ENCODE measurements around the gene CNPY3.

CNPY3 gene

GRCh38 chr6:42960243-42961019 lies 31.2 kb downstream of the CNPY3 start, which contains the start of gene GNMT:
TSS of gene GNMT (plus strand) at chr6:42960754. CDS start at chr6:42960768, 14 bp downstream.
- DNase-seq (ENCODE audit: low read depth) = no peak

DNA sequence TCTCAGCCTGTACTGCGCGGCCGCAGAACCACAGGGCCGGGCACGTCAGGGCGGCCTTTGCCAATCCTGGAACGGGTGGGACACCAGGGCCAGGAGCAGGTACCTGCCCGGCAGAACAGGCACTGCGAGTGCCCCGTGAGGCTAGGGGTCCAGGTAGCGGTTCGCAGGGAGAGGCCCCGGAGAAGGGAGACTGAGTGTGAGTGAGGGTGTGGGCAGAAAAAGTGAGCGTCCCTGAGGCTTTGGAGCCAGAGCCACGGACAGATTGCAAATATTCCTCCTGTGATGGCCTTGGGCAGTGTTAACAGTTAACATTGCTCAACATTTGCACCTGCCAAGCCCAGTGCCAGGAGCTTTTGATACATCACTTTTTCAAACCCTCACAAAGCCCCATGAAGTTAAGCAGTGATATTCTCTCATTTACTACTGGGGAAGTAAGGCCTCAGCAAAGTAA lies 31.8 kb downstream of the CNPY3 start:
- no peak for DNase-seq (ENCODE audit: low read depth)

- DNase-seq (ENCODE audit: low read depth) = no peak
Observed at GRCh38 chr6:42962096-42962495, 32.8 kb downstream of the CNPY3 start.

- no peak for DNase-seq (ENCODE audit: low read depth)
Observed at GRCh38 chr6:42962502-42963178, 33.4 kb downstream of the CNPY3 start.

DNA sequence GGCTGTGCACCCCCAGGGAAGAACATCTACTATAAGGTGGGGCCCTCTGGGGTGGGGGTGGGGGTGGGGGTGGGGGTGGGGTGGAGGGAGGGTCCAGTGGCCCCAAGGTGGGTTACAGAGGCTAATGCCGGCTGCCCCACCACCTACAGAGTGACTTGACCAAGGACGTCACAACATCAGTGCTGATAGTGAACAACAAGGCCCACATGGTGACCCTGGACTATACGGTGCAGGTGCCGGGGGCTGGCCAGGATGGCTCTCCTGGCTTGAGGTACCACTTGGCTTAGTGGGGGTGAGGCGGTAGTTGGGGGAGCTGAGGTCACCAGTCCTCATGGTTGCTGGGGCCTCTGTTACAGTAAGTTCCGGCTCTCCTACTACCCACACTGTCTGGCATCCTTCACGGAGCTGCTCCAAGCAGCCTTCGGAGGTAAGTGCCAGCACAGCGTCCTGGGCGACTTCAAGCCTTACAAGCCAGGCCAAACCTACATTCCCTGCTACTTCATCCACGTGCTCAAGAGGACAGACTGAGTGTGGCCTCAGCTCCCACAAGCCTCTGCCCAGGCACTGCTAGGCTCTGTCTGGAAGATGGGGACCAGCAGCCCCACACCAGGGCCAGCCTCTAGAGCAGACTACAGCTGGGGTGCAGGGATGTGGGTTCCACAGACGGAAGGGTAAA lies 34.0 kb downstream of the CNPY3 start:
- no peak for DNase-seq (ENCODE audit: low read depth)

DNA sequence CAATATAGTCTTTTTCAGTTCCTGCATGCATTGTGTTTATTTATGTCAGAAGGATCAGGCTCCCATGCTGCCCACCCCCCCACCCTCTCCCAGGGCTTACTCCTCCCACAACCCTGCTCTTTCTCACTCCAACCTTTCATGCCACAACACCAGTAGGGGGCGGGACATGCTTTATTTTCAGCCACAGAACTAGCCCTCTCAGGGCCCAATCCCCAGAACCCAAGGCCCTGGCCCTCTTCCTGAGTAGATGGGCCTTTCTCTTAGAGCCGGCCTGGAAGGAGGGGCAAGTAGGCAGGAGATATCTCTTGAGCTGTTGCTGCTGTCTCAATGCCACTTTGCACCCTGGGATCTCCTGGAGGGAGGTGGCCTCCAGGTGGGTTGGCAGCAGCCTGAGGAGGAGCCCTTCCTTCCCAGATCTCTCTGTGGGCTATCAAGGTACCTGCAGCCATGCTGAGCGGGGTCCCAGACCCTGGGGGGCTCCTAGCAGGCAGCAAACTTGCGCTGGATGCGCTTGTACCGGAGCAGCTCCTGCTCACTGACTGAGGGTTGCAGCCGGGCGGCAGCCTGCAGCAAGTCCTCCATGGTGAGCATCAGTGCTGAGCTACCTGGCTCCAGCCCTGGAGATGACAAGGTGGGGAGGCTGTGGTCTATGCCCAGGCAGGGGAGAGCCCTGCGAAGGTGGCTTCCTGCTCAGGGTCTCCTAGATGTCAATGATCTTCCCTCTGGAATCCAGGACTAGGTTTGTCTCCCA lies 34.8 kb downstream of the CNPY3 start:
- DNase-seq (ENCODE audit: low read depth) = no peak

DNA sequence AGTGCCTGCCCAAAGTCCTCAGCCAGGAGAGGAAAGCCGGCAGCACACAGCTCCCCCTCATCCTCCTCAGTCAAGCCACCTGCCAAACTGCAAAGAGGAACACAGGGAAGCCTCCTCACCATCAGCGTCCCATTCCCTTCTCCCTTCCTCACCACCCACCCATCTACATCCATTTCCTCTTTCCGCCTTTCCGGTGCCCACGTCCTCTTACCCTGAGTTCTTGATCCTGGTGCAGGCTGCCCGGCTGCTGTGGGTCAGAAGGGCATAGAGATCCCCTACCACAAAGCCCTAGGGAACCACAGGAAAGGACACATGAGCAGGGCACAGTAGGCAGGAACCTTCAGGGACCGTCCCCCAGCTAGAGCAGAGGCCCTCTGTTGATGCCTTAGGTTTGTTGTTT lies 37.3 kb downstream of the CNPY3 start:
- no peak for DNase-seq (ENCODE audit: low read depth)

DNA sequence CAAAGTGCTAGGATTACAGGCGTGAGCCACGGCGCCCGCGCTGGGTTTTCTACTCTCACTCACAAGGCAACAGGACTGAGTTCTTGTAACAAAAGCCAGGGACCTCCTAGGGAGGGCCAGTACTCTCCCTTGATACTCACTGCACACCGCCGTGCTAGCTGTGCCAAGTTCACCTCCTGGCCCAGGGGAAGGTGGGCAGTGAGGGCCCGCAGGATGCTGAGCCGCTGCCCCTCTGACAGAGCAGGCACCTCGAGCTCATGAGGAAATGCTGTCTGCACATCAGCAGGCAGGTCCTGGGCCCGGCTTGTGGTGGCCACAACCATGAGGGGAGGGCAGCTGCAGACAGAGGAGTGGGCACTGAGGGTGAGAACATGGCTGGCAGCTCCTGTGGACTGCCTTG lies 37.9 kb downstream of the CNPY3 start:
- DNase-seq (ENCODE audit: low read depth) = no peak

DNA sequence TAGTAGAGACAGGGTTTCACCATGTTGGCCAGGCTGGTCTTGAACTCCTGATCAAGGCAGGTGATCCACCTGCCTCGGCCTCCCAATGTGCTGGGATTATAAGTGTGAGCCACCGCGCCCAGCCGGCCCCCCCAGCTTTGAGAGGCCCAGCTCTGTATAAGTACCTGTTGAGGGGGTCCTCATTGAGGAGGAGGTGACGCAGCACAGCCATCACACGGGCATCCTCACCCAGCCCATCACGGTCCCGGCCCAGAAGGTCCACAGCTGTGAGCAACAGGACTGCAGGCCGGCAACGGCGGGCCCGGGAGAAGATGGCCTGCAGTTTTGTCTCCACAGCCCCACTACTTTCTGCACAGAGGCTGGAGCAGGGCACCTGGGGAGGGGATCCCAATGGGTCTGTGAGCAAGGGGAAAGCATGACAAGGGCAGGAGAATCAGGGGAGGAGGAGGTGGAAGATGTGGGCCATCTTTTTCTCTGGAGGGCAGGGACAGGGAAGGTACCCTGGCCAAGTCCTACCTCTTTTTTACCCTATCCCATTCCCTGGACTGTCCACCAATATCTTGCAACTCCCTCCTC lies 38.9 kb downstream of the CNPY3 start:
- no peak for DNase-seq (ENCODE audit: low read depth)

DNA sequence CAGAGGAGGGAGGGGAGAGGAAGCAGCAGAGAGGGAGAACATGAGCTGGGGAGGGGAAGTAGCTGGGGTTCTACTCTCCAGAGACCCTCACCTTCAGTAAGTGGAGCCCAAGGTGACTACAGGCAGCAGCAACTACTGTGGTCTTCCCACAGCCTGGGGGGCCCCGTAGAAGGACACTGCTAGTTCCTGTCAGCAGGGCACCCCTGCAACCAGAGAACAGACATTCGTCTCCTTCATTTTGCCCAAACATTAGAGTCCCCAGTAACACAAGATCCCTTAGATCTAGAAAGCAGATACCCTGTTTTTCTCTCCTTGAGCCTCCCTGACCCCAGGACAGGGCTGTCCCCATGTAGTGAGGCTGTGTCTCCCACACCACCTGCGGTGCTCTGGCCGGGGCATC lies 39.5 kb downstream of the CNPY3 start:
- no peak for DNase-seq (ENCODE audit: low read depth)

DNA sequence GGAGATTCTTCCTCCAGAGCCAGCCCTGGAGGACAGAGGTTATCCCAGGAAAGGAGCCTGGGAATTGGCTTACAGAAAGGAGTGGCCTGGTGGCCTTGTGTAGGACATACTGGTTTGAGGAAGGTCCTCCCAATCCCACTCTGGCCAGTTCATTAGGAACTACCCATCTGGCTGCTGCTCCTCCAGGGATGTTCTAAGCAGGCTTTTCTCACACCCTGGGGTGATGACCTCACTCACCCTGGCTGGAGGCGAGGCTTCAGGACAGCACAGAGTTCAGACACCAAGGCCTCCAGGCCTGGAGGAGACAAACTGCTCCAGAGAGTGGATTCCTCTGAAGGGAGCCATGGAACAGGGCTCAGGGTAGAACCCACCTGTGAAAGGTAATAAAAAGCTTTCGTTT lies 40.2 kb downstream of the CNPY3 start:
- DNase-seq (ENCODE audit: low read depth) = no peak

- DNase-seq (ENCODE audit: low read depth) = no peak
Observed at GRCh38 chr6:42969934-42970333, 40.7 kb downstream of the CNPY3 start.

- peak; percentile 24 for DNase-seq (ENCODE audit: low read depth)
Observed at GRCh38 chr6:42970871-42971612, 41.8 kb downstream of the CNPY3 start.

DNA sequence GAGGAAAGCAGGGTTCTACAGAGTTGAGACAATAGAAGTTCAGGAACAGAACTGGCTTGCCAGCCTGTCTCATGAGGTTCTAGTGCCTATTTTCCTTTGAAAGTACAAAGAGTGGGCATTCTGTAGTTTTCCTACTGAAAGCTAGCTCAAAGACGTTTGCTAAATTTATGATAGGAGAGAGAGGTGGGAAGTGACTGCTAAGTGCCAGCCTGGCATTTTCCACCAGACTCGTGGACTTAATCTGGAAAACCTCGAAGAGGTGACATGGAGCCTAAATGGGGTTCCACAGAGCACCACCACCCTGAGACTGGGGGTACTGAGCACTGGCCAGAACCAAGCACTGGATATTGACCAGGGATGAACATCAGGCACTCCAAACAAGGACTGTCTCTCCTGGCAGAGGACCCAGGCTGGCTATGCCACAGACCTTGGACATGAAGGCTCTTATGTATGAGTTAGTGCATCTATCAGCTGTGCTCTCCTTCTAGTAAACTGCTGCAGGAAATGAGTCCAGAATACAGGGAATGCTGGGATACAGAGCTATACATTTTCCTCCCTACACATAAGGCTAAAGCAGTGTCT lies 42.6 kb downstream of the CNPY3 start:
- DNase-seq (ENCODE audit: low read depth) = no peak

DNA sequence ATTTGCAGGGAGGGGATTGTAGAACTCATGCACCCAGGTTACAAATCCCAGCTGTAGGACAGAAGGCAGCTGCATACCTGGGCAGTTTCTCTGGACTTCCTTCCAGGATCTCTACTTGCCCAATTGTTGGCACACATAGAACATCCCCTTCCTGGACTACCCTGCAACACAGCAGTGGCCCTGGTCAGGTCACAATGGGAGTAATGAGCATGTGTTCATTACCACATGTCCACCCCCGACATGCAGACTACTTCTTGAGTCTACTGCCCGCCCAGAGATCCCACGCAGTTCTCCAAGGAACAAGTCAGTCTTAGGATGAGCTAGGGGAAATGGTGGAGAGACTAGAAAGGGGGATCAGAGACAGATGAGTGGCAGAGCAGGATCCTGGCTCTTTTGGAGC lies 44.6 kb downstream of the CNPY3 start:
- no peak for DNase-seq (ENCODE audit: low read depth)

DNA sequence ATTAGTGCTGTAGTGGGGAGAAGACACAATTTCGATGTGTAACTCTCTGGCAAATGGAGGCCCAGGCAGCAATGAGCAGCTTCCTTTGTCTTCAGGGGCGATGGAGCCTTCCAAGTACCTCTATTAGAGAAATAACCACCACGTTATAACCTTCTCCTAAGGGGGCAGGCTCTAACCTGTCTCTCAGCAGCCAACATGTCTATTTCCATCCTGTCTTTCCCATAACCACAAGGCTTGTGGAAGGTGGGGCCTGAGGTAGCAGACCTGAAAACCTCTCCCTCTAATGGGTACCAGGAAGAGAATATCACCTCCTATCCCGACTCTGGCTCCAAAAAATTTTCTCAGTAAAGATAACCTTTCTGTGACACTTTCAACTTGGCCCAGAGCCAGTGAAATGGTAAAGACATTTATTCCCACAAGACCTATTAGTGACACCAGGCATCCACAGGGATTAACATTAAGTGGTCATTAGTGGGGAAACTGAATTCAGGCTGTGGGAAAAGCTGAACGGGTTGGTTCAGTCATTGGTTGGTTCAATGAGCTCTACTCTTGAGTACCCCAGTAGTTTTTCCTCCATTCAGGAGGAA lies 45.7 kb downstream of the CNPY3 start:
- no peak for DNase-seq (ENCODE audit: low read depth)

- DNase-seq (ENCODE audit: low read depth) = no peak
Observed at GRCh38 chr6:42978487-42978838, 49.2 kb downstream of the CNPY3 start.

GRCh38 chr6:42978839-42979522 lies 49.7 kb downstream of the CNPY3 start, which contains the start of gene PEX6:
TSS of gene PEX6 (minus strand) at chr6:42979181. CDS start at chr6:42979150, 31 bp downstream.
- DNase-seq (ENCODE audit: low read depth) = peak; percentile 87

DNA sequence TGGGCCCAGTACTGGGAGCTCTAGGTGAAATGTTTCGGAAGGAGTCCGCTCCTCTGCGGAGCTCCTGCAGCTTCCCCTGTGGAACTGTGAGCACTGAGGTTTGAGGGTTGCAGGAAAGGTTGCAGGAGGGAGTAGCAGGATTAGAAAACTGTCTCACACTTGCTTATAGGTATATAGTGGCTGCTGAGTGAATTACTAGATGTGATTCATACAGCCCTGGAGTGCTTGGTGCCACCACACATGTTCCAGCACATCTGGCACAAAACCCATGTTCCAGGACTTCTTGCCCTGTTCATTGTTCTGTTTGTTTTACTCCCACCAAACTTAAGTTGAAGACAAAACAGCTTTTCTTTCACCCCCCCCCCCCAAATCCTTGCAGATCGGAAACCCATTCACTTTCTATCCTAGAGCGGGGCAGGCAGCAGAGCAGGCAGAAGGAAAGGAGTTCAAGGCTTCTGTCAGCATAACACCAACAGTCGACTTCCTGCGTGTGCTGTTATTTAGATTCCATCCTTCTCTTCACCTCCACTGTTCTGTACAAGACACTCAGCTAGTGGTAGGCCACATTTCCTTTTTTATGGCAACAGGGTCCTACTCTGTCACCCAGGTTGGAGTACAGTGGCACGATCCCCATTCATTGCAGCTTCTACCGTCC lies 50.4 kb downstream of the CNPY3 start:
- no peak for DNase-seq (ENCODE audit: low read depth)
